Urinary bladder (tissue), 2 donors: ENCODE data around the gene GIPC3. TPM values are rescaled to one million over a fixed set of nuclear protein-coding genes. Genes with fewer than 3 reads are reported as not detected.

Source experiments
- polyA plus RNA-seq: library from polyadenylated mRNA; stranded (reverse); fragments of 200-250 nt; gene quantifications from one replicate; pipeline ENCODE4 v1.2.3, GENCODE V29; 2013
- small RNA-seq: library from RNA; depleted of rRNA; stranded (forward); fragments of <200 nt; gene quantifications from one replicate; pipeline ENCODE3, GENCODE V24; 2014
- total RNA-seq: library from RNA; depleted of rRNA; stranded (reverse); fragments of >200 nt; gene quantifications from one replicate; pipeline ENCODE4 v1.2.3, GENCODE V29; 2014
- donor health status: healthy.

GIPC3 gene
- total and polyA plus RNA-seq, 2 donors, result 0.11 to 0.94 TPM

Small RNA genes lying within 50 kb of the gene (small RNA-seq; reads per million reads assigned to genes)
- not detected for gene AC005786.1

Other genes with a start within 250 kb of the GIPC3 start
- 26.4 TPM for gene NFIC, start 218.9 kb upstream of the GIPC3 start, total RNA-seq
- 112 TPM for gene NFIC, start 218.9 kb upstream of the GIPC3 start, polyA plus RNA-seq
- not detected for gene SMIM24, start 105.0 kb upstream of the GIPC3 start, total RNA-seq
- not detected for gene SMIM24, start 105.0 kb upstream of the GIPC3 start, polyA plus RNA-seq
- not detected for gene SMIM44, start 102.0 kb upstream of the GIPC3 start, total RNA-seq
- not detected for gene SMIM44, start 102.0 kb upstream of the GIPC3 start, polyA plus RNA-seq
- gene DOHH, start 84.8 kb upstream of the GIPC3 start, total RNA-seq, result 2.9 TPM
- gene DOHH, start 84.8 kb upstream of the GIPC3 start, polyA plus RNA-seq, result 18.3 TPM
- gene FZR1, start 79.2 kb upstream of the GIPC3 start, total RNA-seq, result 30.5 TPM
- gene FZR1, start 79.2 kb upstream of the GIPC3 start, polyA plus RNA-seq, result 30.5 TPM
- not detected for gene TEKTIP1, start 46.3 kb upstream of the GIPC3 start, total RNA-seq
- gene TEKTIP1, start 46.3 kb upstream of the GIPC3 start, polyA plus RNA-seq, result 0.79 TPM
- gene MFSD12, start 27.9 kb upstream of the GIPC3 start, total RNA-seq, result 19.3 TPM
- 38.6 TPM for gene MFSD12, start 27.9 kb upstream of the GIPC3 start, polyA plus RNA-seq
- gene HMG20B, start 12.5 kb upstream of the GIPC3 start, total RNA-seq, result 30.6 TPM
- gene HMG20B, start 12.5 kb upstream of the GIPC3 start, polyA plus RNA-seq, result 109 TPM
- 1.4 TPM for gene TBXA2R, start 21.4 kb downstream of the GIPC3 start, total RNA-seq
- 3.8 TPM for gene TBXA2R, start 21.4 kb downstream of the GIPC3 start, polyA plus RNA-seq
- gene CACTIN, start 41.3 kb downstream of the GIPC3 start, total RNA-seq, result 11.1 TPM
- gene CACTIN, start 41.3 kb downstream of the GIPC3 start, polyA plus RNA-seq, result 27.7 TPM
- gene PIP5K1C, start 115.0 kb downstream of the GIPC3 start, total RNA-seq, result 17.1 TPM
- gene PIP5K1C, start 115.0 kb downstream of the GIPC3 start, polyA plus RNA-seq, result 60.8 TPM
- 3.1 TPM for gene TJP3, start 122.9 kb downstream of the GIPC3 start, total RNA-seq
- gene TJP3, start 122.9 kb downstream of the GIPC3 start, polyA plus RNA-seq, result 2.8 TPM
- gene APBA3, start 176.2 kb downstream of the GIPC3 start, total RNA-seq, result 10.4 TPM
- 21.7 TPM for gene APBA3, start 176.2 kb downstream of the GIPC3 start, polyA plus RNA-seq
- 23.0 TPM for gene MRPL54, start 177.2 kb downstream of the GIPC3 start, total RNA-seq
- gene MRPL54, start 177.2 kb downstream of the GIPC3 start, polyA plus RNA-seq, result 61.9 TPM
- gene RAX2, start 186.8 kb downstream of the GIPC3 start, total RNA-seq, result not detected
- gene RAX2, start 186.8 kb downstream of the GIPC3 start, polyA plus RNA-seq, result not detected
- 0.53 TPM for gene MATK, start 200.9 kb downstream of the GIPC3 start, total RNA-seq
- gene MATK, start 200.9 kb downstream of the GIPC3 start, polyA plus RNA-seq, result 1.3 TPM